ENCODE results near the gene GLB1L3.

GLB1L3 gene

DNA sequence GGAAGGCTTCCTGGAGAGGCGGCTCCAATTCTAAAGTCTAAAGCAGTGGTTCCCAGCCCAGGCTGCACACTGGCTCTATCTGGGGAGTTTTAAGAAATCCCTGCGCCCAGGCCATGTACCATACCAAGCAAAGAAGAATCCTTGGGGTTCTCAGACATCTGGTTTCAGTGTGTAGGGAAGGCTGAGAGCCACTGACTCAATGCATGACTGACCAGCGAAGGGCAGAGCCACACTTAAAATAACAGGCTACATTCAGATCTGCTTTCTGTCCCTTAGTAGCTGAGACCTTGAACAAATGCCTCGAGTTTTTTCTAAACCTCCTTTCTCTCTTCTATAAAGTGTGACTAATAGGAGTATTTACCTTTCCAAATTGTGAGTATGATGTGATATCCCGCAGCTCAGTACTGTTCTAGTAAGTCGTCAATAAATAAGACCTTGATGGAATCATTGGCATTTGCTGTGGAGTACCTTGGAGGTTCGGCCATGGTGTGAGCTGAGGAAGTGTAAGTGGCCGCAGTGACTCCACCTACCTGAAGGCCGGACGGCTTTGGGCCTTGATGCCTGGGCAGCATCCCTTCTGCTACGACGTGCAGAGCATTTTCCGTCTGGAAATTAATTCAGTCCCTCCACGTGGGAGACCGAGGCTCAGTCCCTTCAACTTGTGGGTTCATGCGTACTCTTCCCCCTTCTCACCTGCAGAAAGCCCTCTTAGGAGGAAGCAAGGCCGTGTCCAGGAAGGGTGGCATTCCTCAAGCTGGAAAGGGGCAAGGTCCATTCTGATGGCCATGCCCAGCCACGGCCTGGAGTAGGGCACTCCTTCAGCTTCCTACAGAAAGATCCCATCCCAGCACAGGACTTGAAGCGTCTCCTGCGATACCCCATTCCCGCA lies 80.7 kb downstream of the GLB1L3 start:
- Histone ChIP-seq H3K36me3 (ENCODE audit: control insufficient read depth, low read length) (no peaks in the 10 kb centered on the region), H3K9me2 (replicated peaks; ENCODE audit: control insufficient read depth, low read length) (no peaks in the 10 kb centered on the region), H4K20me1 (ENCODE audit: control insufficient read depth, insufficient read depth, low read depth, low read length) (no peaks in the 10 kb centered on the region), H3K4me3 (ENCODE audit: low read length) (no peak overlapping the region), H3K79me2 (ENCODE audit: control insufficient read depth, low read length) (no peaks in the 10 kb centered on the region), H3K4me1 (ENCODE audit: control insufficient read depth, low read length) (no peaks in the 10 kb centered on the region), H3K27me3 (ENCODE audit: control insufficient read depth, low read length) (0 out of 2 replicates have a peak, but pooled peaks cover 3% of the 10 kb centered on the region), H3K9me3 (ENCODE audit: control insufficient read depth, insufficient read depth, low read length) (no peaks in the 10 kb centered on the region), H3K4me2 (ENCODE audit: low read length) (no peak overlapping the region), H3K27ac (ENCODE audit: low read depth, low read length) (no peak overlapping the region), H3F3A (ENCODE audit: control insufficient read depth, insufficient read depth) (no peaks in the 10 kb centered on the region)
- no peak for TF ChIP-seq EZH2phosphoT487 (IDR thresholded peaks at IDR 0.05; ENCODE audit: borderline replicate concordance, low read length)
- TF ChIP-seq, protein P1, sequence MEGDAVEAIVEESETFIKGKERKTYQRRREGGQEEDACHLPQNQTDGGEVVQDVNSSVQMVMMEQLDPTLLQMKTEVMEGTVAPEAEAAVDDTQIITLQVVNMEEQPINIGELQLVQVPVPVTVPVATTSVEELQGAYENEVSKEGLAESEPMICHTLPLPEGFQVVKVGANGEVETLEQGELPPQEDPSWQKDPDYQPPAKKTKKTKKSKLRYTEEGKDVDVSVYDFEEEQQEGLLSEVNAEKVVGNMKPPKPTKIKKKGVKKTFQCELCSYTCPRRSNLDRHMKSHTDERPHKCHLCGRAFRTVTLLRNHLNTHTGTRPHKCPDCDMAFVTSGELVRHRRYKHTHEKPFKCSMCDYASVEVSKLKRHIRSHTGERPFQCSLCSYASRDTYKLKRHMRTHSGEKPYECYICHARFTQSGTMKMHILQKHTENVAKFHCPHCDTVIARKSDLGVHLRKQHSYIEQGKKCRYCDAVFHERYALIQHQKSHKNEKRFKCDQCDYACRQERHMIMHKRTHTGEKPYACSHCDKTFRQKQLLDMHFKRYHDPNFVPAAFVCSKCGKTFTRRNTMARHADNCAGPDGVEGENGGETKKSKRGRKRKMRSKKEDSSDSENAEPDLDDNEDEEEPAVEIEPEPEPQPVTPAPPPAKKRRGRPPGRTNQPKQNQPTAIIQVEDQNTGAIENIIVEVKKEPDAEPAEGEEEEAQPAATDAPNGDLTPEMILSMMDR (IDR thresholded peaks at IDR 0.05; ENCODE audit: low read depth, low read length, poor library complexity, severe bottlenecking): no peak

GRCh38 chr11:134357545-134357839 lies 81.3 kb downstream of the GLB1L3 start:
- Histone ChIP-seq H3K4me1 (ENCODE audit: control insufficient read depth, low read length) (no peaks in the 10 kb centered on the region), H3K4me3 (ENCODE audit: low read length) (no peak overlapping the region), H3K4me2 (ENCODE audit: low read length) (no peak overlapping the region), H3K9me3 (ENCODE audit: control insufficient read depth, insufficient read depth, low read length) (no peaks in the 10 kb centered on the region), H3K36me3 (ENCODE audit: control insufficient read depth, low read length) (no peaks in the 10 kb centered on the region), H3F3A (ENCODE audit: control insufficient read depth, insufficient read depth) (no peaks in the 10 kb centered on the region), H4K20me1 (ENCODE audit: control insufficient read depth, insufficient read depth, low read depth, low read length) (no peaks in the 10 kb centered on the region), H3K79me2 (ENCODE audit: control insufficient read depth, low read length) (no peaks in the 10 kb centered on the region), H3K27me3 (ENCODE audit: control insufficient read depth, low read length) (0 out of 2 replicates have a peak, but pooled peaks cover 3% of the 10 kb centered on the region), H3K27ac (ENCODE audit: low read depth, low read length) (no peak overlapping the region), H3K9me2 (replicated peaks; ENCODE audit: control insufficient read depth, low read length) (no peaks in the 10 kb centered on the region)
- TF ChIP-seq EZH2phosphoT487 (IDR thresholded peaks at IDR 0.05; ENCODE audit: borderline replicate concordance, low read length): no peak
- TF ChIP-seq, protein P1 (IDR thresholded peaks at IDR 0.05; ENCODE audit: low read depth, low read length, poor library complexity, severe bottlenecking): no peak

DNA sequence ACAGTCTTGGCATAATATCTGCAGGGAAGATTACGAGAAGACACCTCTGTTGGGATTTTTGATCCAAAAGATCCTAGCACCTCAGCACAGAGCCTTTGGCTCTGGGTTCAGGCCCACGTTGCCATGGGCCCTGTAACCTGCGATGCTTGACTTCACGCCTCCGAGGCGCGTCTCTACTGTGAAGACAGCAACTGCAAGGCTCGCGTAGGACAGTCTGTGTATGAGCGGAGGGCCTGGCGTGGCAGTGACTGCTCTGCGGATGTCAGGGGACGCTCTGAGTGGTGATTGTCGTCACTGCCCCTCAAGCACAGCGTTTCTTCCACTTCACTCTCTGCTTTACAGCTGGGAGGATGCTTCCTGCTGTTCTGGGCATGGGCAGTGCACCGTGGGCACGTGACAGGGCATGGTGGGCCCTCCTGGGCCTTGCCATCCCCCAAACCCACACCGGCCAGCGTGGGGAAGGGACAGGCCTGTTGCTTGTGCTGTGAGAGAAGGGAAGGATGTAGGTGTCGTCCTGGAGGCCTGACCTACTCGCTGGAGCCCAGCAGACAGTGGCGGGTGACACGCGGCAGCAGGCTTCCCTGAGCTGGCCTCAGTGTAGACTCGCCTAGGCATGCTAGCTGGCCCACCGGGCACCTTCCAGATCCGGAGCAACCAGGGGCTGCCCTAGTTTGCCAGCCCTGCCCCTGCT lies 82.1 kb downstream of the GLB1L3 start:
- Histone ChIP-seq H3K4me3 (ENCODE audit: low read length) (no peak overlapping the region), H3K4me2 (ENCODE audit: low read length) (no peak overlapping the region), H3K9me2 (replicated peaks; ENCODE audit: control insufficient read depth, low read length) (no peaks in the 10 kb centered on the region), H3K4me1 (ENCODE audit: control insufficient read depth, low read length) (no peaks in the 10 kb centered on the region), H4K20me1 (ENCODE audit: control insufficient read depth, insufficient read depth, low read depth, low read length) (no peaks in the 10 kb centered on the region), H3K36me3 (ENCODE audit: control insufficient read depth, low read length) (no peaks in the 10 kb centered on the region), H3K79me2 (ENCODE audit: control insufficient read depth, low read length) (no peaks in the 10 kb centered on the region), H3K9me3 (ENCODE audit: control insufficient read depth, insufficient read depth, low read length) (no peaks in the 10 kb centered on the region), H3K27me3 (ENCODE audit: control insufficient read depth, low read length) (0 out of 2 replicates have a peak, but pooled peaks cover 3% of the 10 kb centered on the region), H3F3A (ENCODE audit: control insufficient read depth, insufficient read depth) (no peaks in the 10 kb centered on the region), H3K27ac (ENCODE audit: low read depth, low read length) (no peak overlapping the region)
- TF ChIP-seq, protein P1 (IDR thresholded peaks at IDR 0.05; ENCODE audit: low read depth, low read length, poor library complexity, severe bottlenecking): no peak
- TF ChIP-seq EZH2phosphoT487 (IDR thresholded peaks at IDR 0.05; ENCODE audit: borderline replicate concordance, low read length): no peak
